Colonic mucosa (tissue), 4 donors: ENCODE results near the gene FANCF. TPM values are rescaled to one million over a fixed set of nuclear protein-coding genes. Genes with fewer than 3 reads are reported as not detected.

Experiments used
- DNase-seq: peaks from one replicate; pipeline ENCODE4 v3.0.0-alpha.2; 2020
- H3K27ac ChIP-seq: fragments of 200-600 bp; one replicate; pipeline ENCODE4 v1.8.0; 2021
- H3K27me3 ChIP-seq: fragments of 200-600 bp; one replicate; pipeline ENCODE4 v1.8.0; 2021
- H3K36me3 ChIP-seq: fragments of 200-600 bp; one replicate; pipeline ENCODE4 v1.8.0; 2021
- H3K4me1 ChIP-seq: fragments of 200-600 bp; one replicate; pipeline ENCODE4 v1.8.0; 2021; ENCODE audit warnings: mild to moderate bottlenecking
- H3K4me3 ChIP-seq: fragments of 200-600 bp; one replicate; pipeline ENCODE4 v1.8.0; 2021
- H3K9ac ChIP-seq, 2 donors: one replicate each; pipeline ENCODE4 v1.7.0; 2013; ENCODE audit warnings: control low read depth in 2 of 2, low read depth in 2 of 2, low read length in 2 of 2
- H3K9me3 ChIP-seq: fragments of 200-600 bp; one replicate; pipeline ENCODE4 v1.8.0; 2021
- CTCF ChIP-seq: fragments of 200-600 bp; IDR thresholded peaks from one replicate; pipeline ENCODE4 v1.8.0; 2022; ENCODE audit warnings: antibody characterized with exemption, mild to moderate bottlenecking
- intact Hi-C: fragments of 100-400 bp; cut with DNase I; formaldehyde crosslinking; loops from one replicate; pipeline ENCODE4 v1.14.1; 2022
- total RNA-seq, 2 donors: library from RNA; stranded (reverse); fragmentation: NEBNext Ultra II Directional in 1 of 2; extraction: Animal tissue kit (Norgen Biotek cat#: 25700) in 1 of 2; gene quantifications; one replicate each; pipeline ENCODE4 v1.2.1, GENCODE V29; 2021
- donor health status: healthy.
- donor health status: DM: no; HTN: no; CAD: no.
- donor health status: DM: no; HTN: no; CAD: no.

FANCF gene
- total RNA-seq, result 10 to 100 TPM; 13.4 to 18.8 TPM

- TF ChIP-seq CTCF, result no peak
- intact Hi-C loops, result no loop called here
- Histone ChIP-seq H3K4me3 (peak within 1 kb of the TSS; percentile 49), H3K36me3 (no peaks in the 10 kb centered on the region), H3K27me3 (no peaks in the 10 kb centered on the region), H3K4me1 (peaks cover 9% of the 10 kb centered on the region), H3K27ac (peak within 1 kb of the TSS; percentile 84), H3K9ac (peak within 1 kb of the TSS; percentile 79 to 92), H3K9me3 (no peaks in the 10 kb centered on the region)
- peak; percentile 98 for DNase-seq
These were observed at the start of gene FANCF for GRCh38 chr11:22625448-22626287. TSS of gene FANCF (minus strand) at chr11:22625823. CDS start at chr11:22625810, 13 bp downstream.

GRCh38 chr11:22674470-22675439, 49.1 kb upstream of the FANCF start:
- H3K27ac ChIP-seq, result peak overlapping the region; percentile 19
- H3K27me3 ChIP-seq, result no peaks in the 10 kb centered on the region
- H3K4me3 ChIP-seq, result no peak overlapping the region
- peak; percentile 28 for DNase-seq
- no peaks in the 10 kb centered on the region for H3K36me3 ChIP-seq
- no peaks in the 10 kb centered on the region for H3K4me1 ChIP-seq
- no peaks in the 10 kb centered on the region for H3K9me3 ChIP-seq
- intact Hi-C loops, result no loop called here
- H3K9ac ChIP-seq, result no peak overlapping the region
- TF ChIP-seq CTCF, result no peak

- Histone ChIP-seq H3K9ac (no peak overlapping the region), H3K4me1 (no peaks in the 10 kb centered on the region), H3K36me3 (no peaks in the 10 kb centered on the region), H3K27me3 (no peaks in the 10 kb centered on the region), H3K4me3 (no peak overlapping the region), H3K9me3 (no peaks in the 10 kb centered on the region), H3K27ac (no peak overlapping the region)
- intact Hi-C loops, result no loop called here
- no peak for DNase-seq
- TF ChIP-seq CTCF, result no peak
These were observed 46.1 kb upstream of the FANCF start for GRCh38 chr11:22671751-22672150.

- intact Hi-C loops, result no loop called here
- no peak overlapping the region for H3K27ac ChIP-seq
These were observed 45.2 kb upstream of the FANCF start for GRCh38 chr11:22670830-22671229.

More at GRCh38 chr11:22670830-22671229, 45.2 kb upstream of the FANCF start:
- no peaks in the 10 kb centered on the region for H3K9me3 ChIP-seq
- no peak for TF ChIP-seq CTCF
- DNase-seq, result no peak
- H3K9ac ChIP-seq, result no peak overlapping the region
- peaks cover 3% of the 10 kb centered on the region for H3K27me3 ChIP-seq
- no peaks in the 10 kb centered on the region for H3K36me3 ChIP-seq
- no peaks in the 10 kb centered on the region for H3K4me1 ChIP-seq
- no peak overlapping the region for H3K4me3 ChIP-seq
